B cell (primary cell): ENCODE data around the gene LRG1. TPM values are rescaled to one million over a fixed set of nuclear protein-coding genes. Genes with fewer than 3 reads are reported as not detected.

ENCODE experiments used
- ATAC-seq: fragments of 200-7000 bp; cut with Tn5 transposase; one replicate; pipeline ENCODE4 v1.10.0; 2021; ENCODE audit warnings: low read depth, mild to moderate bottlenecking, moderate number of reproducible peaks, moderate library complexity
- CTCF ChIA-PET: fragments of 350-600 bp; sonication (Branson Sonifier 250); formaldehyde crosslinking; loops from one replicate; lab custom pipeline; 2021; ENCODE audit warnings: antibody characterized with exemption, inconsistent platforms; lab: Charles Lee
- POLR2A ChIA-PET: fragments of 350-600 bp; sonication (Branson Sonifier 250); formaldehyde crosslinking; loops from one replicate; lab custom pipeline; 2021; ENCODE audit warnings: antibody characterized with exemption; lab: Charles Lee
- DNase-seq: peaks from one replicate; pipeline ENCODE4 v3.0.0; 2013
- H2AFZ ChIP-seq: 2 replicates; pipeline ENCODE4 v1.6.1; 2012; ENCODE audit warnings: mild to moderate bottlenecking, low read depth, low read length; ENCODE audit not compliant: insufficient read depth, poor library complexity, severe bottlenecking
- H3K27ac ChIP-seq, 2 donors: 1 replicate in 1 of 2; 2 replicates in 1 of 2; pipeline ENCODE4 v1.5.1; 2012 to 2013; ENCODE audit warnings: low read length in 2 of 2, mild to moderate bottlenecking in 2 of 2, moderate library complexity in 1 of 2
- H3K27me3 ChIP-seq, 4 experiments: fragments of 200-600 bp in 1 of 4; sonication (generic) in 1 of 4; replicated peaks in 1 of 4; 1 replicate in 2 of 4; 2 replicates in 2 of 4; pipeline versions ENCODE4 v1.6.1 to v1.7.0; 2013 to 2016; ENCODE audit warnings: low read length in 3 of 4, mild to moderate bottlenecking in 2 of 4, mixed read lengths in 1 of 4, moderate library complexity in 1 of 4; ENCODE audit not compliant: insufficient read depth in 4 of 4, control insufficient read depth in 3 of 4; ENCODE audit errors: control extremely low read depth in 1 of 4
- H3K36me3 ChIP-seq, 2 experiments: replicated peaks in 1 of 2; 1 replicate in 1 of 2; 2 replicates in 1 of 2; pipeline versions ENCODE4 v1.6.1 to v1.7.1; 2013; ENCODE audit warnings: low read length in 1 of 2; ENCODE audit not compliant: insufficient read depth in 2 of 2, control insufficient read depth in 1 of 2; ENCODE audit errors: control extremely low read depth in 1 of 2, extremely low read depth in 1 of 2
- H3K4me1 ChIP-seq, 2 donors: fragments of 200-600 bp in 1 of 2; sonication (generic) in 1 of 2; 1 replicate in 1 of 2; 2 replicates in 1 of 2; pipeline versions ENCODE4 v1.5.1 to v1.6.1; 2013 to 2017; ENCODE audit warnings: low read length in 2 of 2; ENCODE audit not compliant: control insufficient read depth in 2 of 2, insufficient read depth in 2 of 2
- H3K4me2 ChIP-seq: replicated peaks from 2 replicates; pipeline ENCODE3; 2012; ENCODE audit warnings: mild to moderate bottlenecking, low read depth, low read length; ENCODE audit not compliant: poor library complexity, severe bottlenecking
- H3K4me3 ChIP-seq, 5 experiments: fragments of 200-600 bp in 1 of 5; sonication (generic) in 1 of 5; 1 replicate in 3 of 5; 2 replicates in 2 of 5; pipeline versions ENCODE4 v1.5.1 to v1.7.0; 2011 to 2016; ENCODE audit warnings: low read length in 4 of 5, mild to moderate bottlenecking in 4 of 5, low read depth in 2 of 5, control low read depth in 1 of 5, moderate library complexity in 1 of 5; ENCODE audit not compliant: insufficient read depth in 1 of 5; ENCODE audit errors: control extremely low read depth in 1 of 5, extremely low read depth in 1 of 5
- H3K79me2 ChIP-seq: fragments of 200-600 bp; sonication (generic); one replicate; pipeline ENCODE4 v1.6.0; 2016; ENCODE audit warnings: low read length; ENCODE audit not compliant: control insufficient read depth, insufficient read depth
- H3K9ac ChIP-seq: fragments of 200-600 bp; sonication (generic); 2 replicates; pipeline ENCODE4 v1.6.1; 2017; ENCODE audit warnings: mild to moderate bottlenecking, low read length, moderate library complexity
- H3K9me3 ChIP-seq, 3 donors: one replicate each; pipeline versions ENCODE4 v1.6.1 to v1.7.1; 2013; ENCODE audit warnings: low read length in 2 of 3; ENCODE audit not compliant: control insufficient read depth in 2 of 3, insufficient read depth in 1 of 3; ENCODE audit errors: control extremely low read depth in 1 of 3
- H4K20me1 ChIP-seq: 2 replicates; pipeline ENCODE4 v1.6.0; 2012; ENCODE audit warnings: mild to moderate bottlenecking, low read length; ENCODE audit not compliant: insufficient read depth, control insufficient read depth, poor library complexity, severe bottlenecking
- H3K27ac Mint-ChIP-seq: one replicate; pipeline ENCODE4 v1.8.0; 2021; ENCODE audit warnings: mixed read lengths
- H3K27me3 Mint-ChIP-seq: one replicate; pipeline ENCODE4 v1.8.0; 2021; ENCODE audit warnings: mixed read lengths
- H3K4me1 Mint-ChIP-seq: one replicate; pipeline ENCODE4 v1.8.0; 2021; ENCODE audit warnings: mixed read lengths
- H3K4me3 Mint-ChIP-seq: one replicate; pipeline ENCODE4 v1.8.0; 2021; ENCODE audit warnings: mixed read lengths
- H3K9me3 Mint-ChIP-seq: one replicate; pipeline ENCODE4 v1.8.0; 2022; ENCODE audit warnings: mixed read lengths; ENCODE audit not compliant: insufficient read depth
- EZH2 ChIP-seq: IDR thresholded peaks from 2 replicates; pipeline ENCODE4 v1.6.1; 2012; ENCODE audit warnings: borderline replicate concordance, low read depth, mild to moderate bottlenecking, moderate library complexity, low read length; ENCODE audit not compliant: insufficient read depth, poor library complexity, severe bottlenecking
- WGBS: methylation state at CpG from one replicate; pipeline ENCODE4 v1.1.5; 2013; ENCODE audit warnings: missing lambda C conversion rate; ENCODE audit not compliant: insufficient coverage; 5-methylcytosine and 5-hydroxymethylcytosine counted together
- intact Hi-C: fragments of 100-400 bp; cut with micrococcal nuclease; formaldehyde crosslinking; loops from one replicate; pipeline ENCODE4 v1.10.0; 2022
- polyA plus RNA-seq: library from polyadenylated mRNA; depleted of rRNA; stranded (reverse); fragments of >200 nt; gene quantifications from 2 replicates; pipeline ENCODE4 v1.2.3, GENCODE V29; 2012
- total RNA-seq, 2 donors: library from RNA; stranded (reverse); fragments of 120-200 nt in 1 of 2; gene quantifications; 1 replicate in 1 of 2; 2 replicates in 1 of 2; pipeline versions ENCODE4 v1.2.3 to v1.2.4, GENCODE V29; 2013 to 2022
- TF ChIP-seq, protein P1 (sequence below): fragments of 200-600 bp; IDR thresholded peaks from one replicate; pipeline ENCODE4 v1.8.0; 2022; ENCODE audit warnings: antibody characterized with exemption, mild to moderate bottlenecking

The LRG1 gene
- total and polyA plus RNA-seq, 2 donors (not counting 1 experiment from before 2014, with no cell fraction given): 0.21 to 0.27 TPM

DNA sequence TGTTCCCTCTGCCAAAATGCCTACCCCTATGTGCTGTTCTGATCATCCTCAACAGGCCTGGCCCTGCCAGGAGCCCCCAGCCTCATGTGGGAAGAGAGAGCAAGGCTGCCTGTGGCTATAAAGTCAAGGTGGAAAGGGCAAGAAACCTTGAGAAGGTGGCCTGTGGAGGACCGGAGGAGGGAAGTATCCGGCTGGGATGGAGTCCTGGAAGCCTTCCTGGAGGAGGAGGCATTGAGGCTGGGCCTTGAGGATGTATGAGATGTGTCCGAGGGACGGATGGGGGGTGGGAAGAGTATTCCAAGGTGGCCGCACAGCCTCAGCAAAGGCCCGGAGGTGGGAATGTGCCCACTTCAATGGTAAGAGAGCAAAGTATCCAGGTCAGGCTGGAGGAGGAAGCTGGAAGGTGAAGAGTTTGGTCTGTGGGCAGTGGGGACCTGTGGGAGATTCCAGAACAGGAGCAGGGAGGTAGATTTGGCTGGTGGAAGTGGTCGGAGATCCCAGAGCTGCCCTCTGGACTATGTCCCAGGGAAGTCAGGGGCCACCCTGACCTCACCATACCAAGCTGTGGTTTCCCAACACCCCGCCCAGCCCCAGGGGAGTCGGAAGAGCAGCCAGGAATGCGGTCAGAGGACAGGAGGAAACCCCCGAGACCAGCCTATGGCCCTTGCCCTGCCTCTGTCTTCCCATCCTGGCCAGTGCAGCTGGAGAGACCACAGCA, 18.5 kb downstream of the LRG1 start:
- DNase-seq (no peak), ATAC-seq (no peak)
- Mint-ChIP-seq H3K27ac (no peak overlapping the region), H3K4me3 (no peak overlapping the region), H3K27me3 (peaks cover 7% of the 10 kb centered on the region), H3K9me3 (no peaks in the 10 kb centered on the region), H3K4me1 (no peaks in the 10 kb centered on the region)
- TF ChIP-seq EZH2: no peak
- TF ChIP-seq, protein P1, sequence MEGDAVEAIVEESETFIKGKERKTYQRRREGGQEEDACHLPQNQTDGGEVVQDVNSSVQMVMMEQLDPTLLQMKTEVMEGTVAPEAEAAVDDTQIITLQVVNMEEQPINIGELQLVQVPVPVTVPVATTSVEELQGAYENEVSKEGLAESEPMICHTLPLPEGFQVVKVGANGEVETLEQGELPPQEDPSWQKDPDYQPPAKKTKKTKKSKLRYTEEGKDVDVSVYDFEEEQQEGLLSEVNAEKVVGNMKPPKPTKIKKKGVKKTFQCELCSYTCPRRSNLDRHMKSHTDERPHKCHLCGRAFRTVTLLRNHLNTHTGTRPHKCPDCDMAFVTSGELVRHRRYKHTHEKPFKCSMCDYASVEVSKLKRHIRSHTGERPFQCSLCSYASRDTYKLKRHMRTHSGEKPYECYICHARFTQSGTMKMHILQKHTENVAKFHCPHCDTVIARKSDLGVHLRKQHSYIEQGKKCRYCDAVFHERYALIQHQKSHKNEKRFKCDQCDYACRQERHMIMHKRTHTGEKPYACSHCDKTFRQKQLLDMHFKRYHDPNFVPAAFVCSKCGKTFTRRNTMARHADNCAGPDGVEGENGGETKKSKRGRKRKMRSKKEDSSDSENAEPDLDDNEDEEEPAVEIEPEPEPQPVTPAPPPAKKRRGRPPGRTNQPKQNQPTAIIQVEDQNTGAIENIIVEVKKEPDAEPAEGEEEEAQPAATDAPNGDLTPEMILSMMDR: no peak
- CTCF ChIA-PET: interaction anchor here (1.0 to 7.0 kb wide), 2 partner anchors 13 to 252 kb away, joined by 3 to 89 read pairs; partner anchors contain the start of gene PLIN5
- no peak overlapping the region for H3K4me2 ChIP-seq
- intact Hi-C loops: no loop called here
- no peak overlapping the region for H3K9ac ChIP-seq
- POLR2A ChIA-PET: interaction anchor here (0.6 kb wide), 1 partner anchor 36 kb away, joined by 5 read pairs; no protein-coding TSS in a partner anchor
- H3K79me2 ChIP-seq: no peaks in the 10 kb centered on the region
- H2AFZ ChIP-seq: no peak overlapping the region
- no peak overlapping the region for H3K4me3 ChIP-seq
- H3K4me1 ChIP-seq: no peaks in the 10 kb centered on the region
- peaks cover 0 to 14% (median 0%) of the 10 kb centered on the region in 3 donors for H3K9me3 ChIP-seq
- no peaks in the 10 kb centered on the region for H4K20me1 ChIP-seq
- no peak overlapping the region for H3K27ac ChIP-seq
- peaks cover 0 to 2% (median 0%) of the 10 kb centered on the region in 4 experiments for H3K27me3 ChIP-seq
- H3K36me3 ChIP-seq: no peaks in the 10 kb centered on the region
- 90% methylated on average over 11 of the region's 11 CpGs for WGBS
